Transverse colon (tissue), 3 donors: ENCODE data around the gene IRF5.

Experiments used
- CTCF ChIP-seq, 5 experiments: fragments of 200-600 bp in 3 of 5; fragments of 450-650 bp in 2 of 5; sonication (generic) in 3 of 5; IDR thresholded peaks; 1 replicate in 2 of 5; 2 replicates in 3 of 5; pipeline ENCODE4 v1.5.1; 2016 to 2017; ENCODE audit warnings: antibody characterized with exemption in 5 of 5, inconsistent platforms in 3 of 5, mild to moderate bottlenecking in 2 of 5, moderate library complexity in 1 of 5
- EP300 ChIP-seq: sonication (generic); formaldehyde crosslinking; IDR thresholded peaks from one replicate; pipeline ENCODE4 v1.6.1; 2017; ENCODE audit warnings: antibody characterized with exemption, low read depth
- POLR2A ChIP-seq: fragments of 450-650 bp; IDR thresholded peaks from one replicate; pipeline ENCODE4 v1.6.1; 2016; ENCODE audit warnings: antibody characterized with exemption, mild to moderate bottlenecking, moderate library complexity

- no peak for TF ChIP-seq CTCF (IDR thresholded peaks at IDR 0.05)
- no peak for TF ChIP-seq POLR2A
- TF ChIP-seq EP300, result no peak
Measured at GRCh38 chr7:128915841-128916642, 21.7 kb upstream of the IRF5 start.
